AG09309 (cell line): ENCODE results near the gene RTN4R.

ENCODE experiments used
- DNase-seq: peaks from one replicate; pipeline ENCODE4 v3.0.0-alpha.2; 2010; ENCODE audit warnings: low read depth
- H3K4me3 ChIP-seq: 2 replicates; pipeline ENCODE4 v1.5.1; 2011; ENCODE audit warnings: mild to moderate bottlenecking, low read depth, low read length, moderate library complexity; ENCODE audit not compliant: control insufficient read depth
- TF ChIP-seq, protein P1 (sequence below): IDR thresholded peaks from 2 replicates; pipeline ENCODE4 v1.5.1; 2011; ENCODE audit warnings: mild to moderate bottlenecking, low read depth, low read length, inconsistent platforms; ENCODE audit not compliant: insufficient read depth, control insufficient read depth; ENCODE audit errors: missing control alignments

The RTN4R gene

DNA sequence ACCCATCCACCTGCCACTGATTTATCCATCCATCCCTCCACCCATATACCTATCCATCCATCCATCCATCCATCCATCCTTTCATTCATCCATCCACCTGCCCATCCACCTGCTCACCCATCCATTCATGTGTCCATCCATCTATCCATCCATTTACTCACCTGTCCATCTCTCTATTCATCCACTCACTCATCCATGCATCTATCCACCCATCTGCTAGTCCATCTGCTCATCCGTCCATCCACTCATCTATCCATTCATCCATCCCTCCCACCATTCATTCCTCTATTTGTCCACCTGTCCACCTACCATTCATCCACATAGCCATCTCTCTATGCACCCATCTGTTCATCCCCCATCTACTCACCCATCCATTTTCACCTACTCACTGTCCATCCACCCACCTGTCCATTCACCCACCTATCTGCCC, 68.7 kb downstream of the RTN4R start:
- H3K4me3 ChIP-seq: no peak overlapping the region
- TF ChIP-seq, protein P1, sequence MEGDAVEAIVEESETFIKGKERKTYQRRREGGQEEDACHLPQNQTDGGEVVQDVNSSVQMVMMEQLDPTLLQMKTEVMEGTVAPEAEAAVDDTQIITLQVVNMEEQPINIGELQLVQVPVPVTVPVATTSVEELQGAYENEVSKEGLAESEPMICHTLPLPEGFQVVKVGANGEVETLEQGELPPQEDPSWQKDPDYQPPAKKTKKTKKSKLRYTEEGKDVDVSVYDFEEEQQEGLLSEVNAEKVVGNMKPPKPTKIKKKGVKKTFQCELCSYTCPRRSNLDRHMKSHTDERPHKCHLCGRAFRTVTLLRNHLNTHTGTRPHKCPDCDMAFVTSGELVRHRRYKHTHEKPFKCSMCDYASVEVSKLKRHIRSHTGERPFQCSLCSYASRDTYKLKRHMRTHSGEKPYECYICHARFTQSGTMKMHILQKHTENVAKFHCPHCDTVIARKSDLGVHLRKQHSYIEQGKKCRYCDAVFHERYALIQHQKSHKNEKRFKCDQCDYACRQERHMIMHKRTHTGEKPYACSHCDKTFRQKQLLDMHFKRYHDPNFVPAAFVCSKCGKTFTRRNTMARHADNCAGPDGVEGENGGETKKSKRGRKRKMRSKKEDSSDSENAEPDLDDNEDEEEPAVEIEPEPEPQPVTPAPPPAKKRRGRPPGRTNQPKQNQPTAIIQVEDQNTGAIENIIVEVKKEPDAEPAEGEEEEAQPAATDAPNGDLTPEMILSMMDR: no peak
- DNase-seq: no peak

DNA sequence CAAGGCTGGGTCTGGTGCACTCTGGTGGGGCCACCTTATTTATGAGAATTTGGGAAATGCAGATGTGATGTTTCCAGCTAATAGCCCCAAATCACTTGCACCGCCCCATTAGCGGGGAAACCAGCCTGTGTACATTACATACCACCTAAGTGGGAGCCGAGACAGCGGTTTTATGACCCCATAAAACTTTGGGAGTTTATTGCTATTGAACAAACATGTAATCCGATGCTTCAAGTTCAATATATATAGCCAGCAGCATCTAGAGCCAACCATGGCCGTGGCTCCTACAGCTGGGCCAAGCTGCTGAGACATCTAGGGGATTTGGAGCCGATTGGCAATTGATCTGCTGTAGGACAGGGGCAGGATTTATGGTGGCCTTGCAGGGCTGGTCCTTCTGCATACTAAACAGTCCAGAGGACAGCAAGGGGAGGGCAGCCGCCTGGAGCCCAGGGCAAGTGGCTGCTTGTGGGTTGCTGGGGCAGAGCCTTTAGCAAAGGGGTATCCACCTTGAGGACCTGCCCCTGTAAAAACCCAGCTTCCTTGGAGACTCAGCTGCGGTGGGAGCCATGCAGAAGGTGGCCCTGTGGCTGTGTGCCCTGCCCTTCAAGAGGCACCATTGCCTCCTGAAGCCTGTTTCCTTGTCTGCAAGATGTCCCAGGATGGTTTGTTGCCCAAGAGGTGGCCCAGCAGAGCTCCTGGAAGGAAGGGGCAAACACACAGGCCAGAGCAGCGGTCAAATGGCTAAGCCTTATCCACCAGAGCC, 69.4 kb downstream of the RTN4R start:
- H3K4me3 ChIP-seq: no peak overlapping the region
- TF ChIP-seq, protein P1: no peak
- DNase-seq: no peak

GRCh38 chr22:20197407-20198030, 70.6 kb downstream of the RTN4R start:
- TF ChIP-seq, protein P1: no peak
- DNase-seq: no peak
- no peak overlapping the region for H3K4me3 ChIP-seq

- TF ChIP-seq, protein P1: no peak
- DNase-seq: no peak
- no peak overlapping the region for H3K4me3 ChIP-seq
Observed at GRCh38 chr22:20196094-20196842, 71.8 kb downstream of the RTN4R start.

GRCh38 chr22:20194681-20195593, 73.2 kb downstream of the RTN4R start:
- TF ChIP-seq, protein P1: no peak
- H3K4me3 ChIP-seq: no peak overlapping the region
- no peak for DNase-seq
